Epithelial cell of esophagus (primary cell): ENCODE data around the gene DSCAML1.

ENCODE experiments used
- DNase-seq: peaks from one replicate; pipeline ENCODE4 v3.0.0; 2010; ENCODE audit warnings: low read depth
- H3K4me3 ChIP-seq: 2 replicates; pipeline ENCODE4 v1.5.1; 2011; ENCODE audit warnings: mild to moderate bottlenecking, low read length, control low read depth
- CTCF ChIP-seq: IDR thresholded peaks from 2 replicates; pipeline ENCODE4 v1.5.1; 2011; ENCODE audit warnings: low read depth, mild to moderate bottlenecking, low read length, control low read depth, inconsistent platforms; ENCODE audit not compliant: insufficient read depth; ENCODE audit errors: missing control alignments

DSCAML1 gene

GRCh38 chr11:117673602-117674001 lies 123.4 kb downstream of the DSCAML1 start:
- no peak for TF ChIP-seq CTCF
- H3K4me3 ChIP-seq: no peak overlapping the region
- no peak for DNase-seq

- no peak overlapping the region for H3K4me3 ChIP-seq
- TF ChIP-seq CTCF: no peak
- no peak for DNase-seq
Observed at GRCh38 chr11:117671370-117671769, 125.6 kb downstream of the DSCAML1 start.

- no peak for DNase-seq
- TF ChIP-seq CTCF: no peak
- H3K4me3 ChIP-seq: no peak overlapping the region
Observed at GRCh38 chr11:117670924-117671323, 126.1 kb downstream of the DSCAML1 start.

- no peak for DNase-seq
- TF ChIP-seq CTCF: no peak
- H3K4me3 ChIP-seq: no peak overlapping the region
Observed at GRCh38 chr11:117670443-117670842, 126.6 kb downstream of the DSCAML1 start.

- DNase-seq: no peak
- H3K4me3 ChIP-seq: no peak overlapping the region
- no peak for TF ChIP-seq CTCF
Observed at GRCh38 chr11:117669616-117670015, 127.4 kb downstream of the DSCAML1 start.

GRCh38 chr11:117669062-117669461 lies 128.0 kb downstream of the DSCAML1 start:
- no peak for DNase-seq
- no peak for TF ChIP-seq CTCF
- H3K4me3 ChIP-seq: no peak overlapping the region

GRCh38 chr11:117668321-117668751 lies 128.7 kb downstream of the DSCAML1 start:
- no peak for TF ChIP-seq CTCF
- DNase-seq: no peak
- H3K4me3 ChIP-seq: no peak overlapping the region
